HepG2 (cell line): ENCODE measurements around the gene PACS2. TPM values are rescaled to one million over a fixed set of nuclear protein-coding genes. Genes with fewer than 3 reads are reported as not detected.
A peak's percentile ranks its signal among the peaks of the same experiment; 100 is the strongest.

Experiments used
- CREBL2 ChIP-seq: sonication (generic); formaldehyde crosslinking; IDR thresholded peaks from 2 replicates; pipeline ENCODE4 v1.8.1; 2023; ENCODE audit warnings: missing genetic modification reagents, mild to moderate bottlenecking, borderline replicate concordance
- CSRNP2 ChIP-seq: sonication (generic); formaldehyde crosslinking; conservative IDR thresholded peaks from 2 replicates; pipeline ENCODE4 v1.8.0; 2022; ENCODE audit warnings: low read depth, missing genetic modification reagents
- ELF4 ChIP-seq: sonication (generic); formaldehyde crosslinking; IDR thresholded peaks from 2 replicates; pipeline ENCODE4 v1.5.0; 2020; ENCODE audit warnings: missing genetic modification reagents, mild to moderate bottlenecking, moderate library complexity, borderline replicate concordance
- HMG20B ChIP-seq: conservative IDR thresholded peaks from 2 replicates; pipeline ENCODE4 v1.6.1; 2016; ENCODE audit warnings: missing genetic modification reagents, missing compliant biosample characterization
- KLF9 ChIP-seq: IDR thresholded peaks from 2 replicates; pipeline ENCODE4 v1.6.1; 2016; ENCODE audit warnings: low read depth
- MAZ ChIP-seq, 2 experiments: sonication (generic) in 1 of 2; formaldehyde crosslinking in 1 of 2; IDR thresholded peaks; 2 replicates each; pipeline versions ENCODE4 v1.5.0 to v1.6.1; 2012 to 2020; ENCODE audit warnings: low read depth in 2 of 2, mild to moderate bottlenecking in 2 of 2, borderline replicate concordance in 1 of 2, improper control_type of control experiment in 1 of 2, low read length in 1 of 2, missing genetic modification reagents in 1 of 2, moderate library complexity in 1 of 2
- MXD4 ChIP-seq: IDR thresholded peaks from 2 replicates; pipeline ENCODE4 v1.6.1; 2016; ENCODE audit warnings: mild to moderate bottlenecking, missing biosample characterization, missing genetic modification reagents
- NR2C2 ChIP-seq: sonication (generic); formaldehyde crosslinking; IDR thresholded peaks from 2 replicates; pipeline ENCODE4 v1.4.0; 2020; ENCODE audit warnings: missing genetic modification reagents, mild to moderate bottlenecking, moderate library complexity, borderline replicate concordance
- PCBP1 ChIP-seq: fragments of 200-400 bp; formaldehyde crosslinking; IDR thresholded peaks from 2 replicates; pipeline ENCODE4 v1.6.1; 2017; ENCODE audit warnings: mild to moderate bottlenecking, low read depth, low read length, borderline replicate concordance
- PHF20 ChIP-seq: sonication (generic); formaldehyde crosslinking; IDR thresholded peaks from 2 replicates; pipeline ENCODE4 v1.5.0; 2020; ENCODE audit warnings: mild to moderate bottlenecking, missing genetic modification reagents
- PHF21A ChIP-seq: sonication (generic); formaldehyde crosslinking; IDR thresholded peaks from 2 replicates; pipeline ENCODE4 v1.5.0; 2020; ENCODE audit warnings: mild to moderate bottlenecking, missing genetic modification reagents
- PLRG1 ChIP-seq: fragments of 450-650 bp; conservative IDR thresholded peaks from 2 replicates; pipeline ENCODE4 v1.6.1; 2016
- RAD21 ChIP-seq: fragments of 450-650 bp; formaldehyde crosslinking; IDR thresholded peaks from 2 replicates; pipeline ENCODE4 v1.5.0; 2020; ENCODE audit warnings: mild to moderate bottlenecking
- RNF2 ChIP-seq: fragments of 450-650 bp; conservative IDR thresholded peaks from 2 replicates; pipeline ENCODE4 v1.6.1; 2016; ENCODE audit warnings: low read depth
- SPEN ChIP-seq: sonication (generic); formaldehyde crosslinking; IDR thresholded peaks from 2 replicates; pipeline ENCODE4 v1.5.1; 2020; ENCODE audit warnings: low read depth, mild to moderate bottlenecking, missing genetic modification reagents
- SRY ChIP-seq: sonication (generic); formaldehyde crosslinking; IDR thresholded peaks from 2 replicates; pipeline ENCODE4 v1.8.0; 2022; ENCODE audit warnings: mild to moderate bottlenecking, missing genetic modification reagents
- TBL1XR1 ChIP-seq: fragments of 150-350 bp; IDR thresholded peaks from 2 replicates; pipeline ENCODE4 v1.6.1; 2014; ENCODE audit warnings: borderline replicate concordance, low read length; ENCODE audit not compliant: partially characterized antibody
- YEATS4 ChIP-seq: sonication (generic); formaldehyde crosslinking; IDR thresholded peaks from 2 replicates; pipeline ENCODE4 v1.4.0; 2020; ENCODE audit warnings: missing genetic modification reagents, borderline replicate concordance
- ZC3H13 ChIP-seq: sonication (generic); formaldehyde crosslinking; IDR thresholded peaks from 2 replicates; pipeline ENCODE4 v1.8.1; 2023; ENCODE audit warnings: mild to moderate bottlenecking, missing genetic modification reagents, moderate library complexity
- ZNF121 ChIP-seq: sonication (generic); formaldehyde crosslinking; IDR thresholded peaks from 2 replicates; pipeline ENCODE4 v1.5.0; 2020; ENCODE audit warnings: mild to moderate bottlenecking, missing genetic modification reagents
- ZNF44 ChIP-seq: sonication (generic); formaldehyde crosslinking; IDR thresholded peaks from 2 replicates; pipeline ENCODE4 v1.5.1; 2020; ENCODE audit warnings: mild to moderate bottlenecking, missing genetic modification reagents
- ZNF547 ChIP-seq: sonication (generic); formaldehyde crosslinking; IDR thresholded peaks from 2 replicates; pipeline ENCODE4 v1.5.1; 2020; ENCODE audit warnings: mild to moderate bottlenecking, missing genetic modification reagents
- ZNF570 ChIP-seq: sonication (generic); formaldehyde crosslinking; IDR thresholded peaks from 2 replicates; pipeline ENCODE4 v1.4.0; 2020; ENCODE audit warnings: mild to moderate bottlenecking, missing genetic modification reagents, borderline replicate concordance
- ZNF761 ChIP-seq: sonication (generic); formaldehyde crosslinking; conservative IDR thresholded peaks from 2 replicates; pipeline ENCODE4 v1.4.0; 2020; ENCODE audit warnings: mild to moderate bottlenecking, missing genetic modification reagents
- ZNF766 ChIP-seq: sonication (generic); formaldehyde crosslinking; IDR thresholded peaks from 2 replicates; pipeline ENCODE4 v1.5.0; 2020; ENCODE audit warnings: missing genetic modification reagents, borderline replicate concordance
- ZSCAN29 ChIP-seq: sonication (generic); formaldehyde crosslinking; conservative IDR thresholded peaks from 2 replicates; pipeline ENCODE4 v1.4.0; 2020; ENCODE audit warnings: mild to moderate bottlenecking, missing genetic modification reagents
- polyA plus RNA-seq, 8 experiments: library from polyadenylated mRNA; depleted of rRNA in 3 of 8; stranded (reverse) in 7 of 8; unstranded in 1 of 8; fragments of >200 nt; fragmentation: Illumina TruSeq in 4 of 8; extraction: Trizol in 4 of 8; gene quantifications; 2 replicates each; pipeline versions ENCODE4 v1.2.1 to v1.2.3, GENCODE V29; 2011 to 2016; ENCODE audit warnings: low read depth in 4 of 8, missing spikeins in 1 of 8, mixed read lengths in 1 of 8; ENCODE audit not compliant: insufficient read depth in 1 of 8
- total RNA-seq, 5 experiments: library from RNA; depleted of rRNA; stranded (reverse); fragments of >200 nt; fragmentation: Illumina TruSeq; extraction: Trizol; gene quantifications; 2 replicates each; pipeline ENCODE4 v1.2.3, GENCODE V29; 2016; ENCODE audit warnings: low read depth in 1 of 5
- TF ChIP-seq, protein P1 (sequence below): sonication (generic); formaldehyde crosslinking; IDR thresholded peaks from 2 replicates; pipeline ENCODE4 v1.5.0; 2020; ENCODE audit warnings: missing genetic modification reagents
- TF ChIP-seq, protein P2 (sequence below): IDR thresholded peaks from 2 replicates; pipeline ENCODE4 v1.6.1; 2012; ENCODE audit warnings: inconsistent platforms

PACS2 gene
- total and polyA plus RNA-seq, 2 of the 13 experiments (the other 11 are each of a cell fraction or from before 2014, with no cell fraction given): 23.6 to 27.6 TPM

DNA sequence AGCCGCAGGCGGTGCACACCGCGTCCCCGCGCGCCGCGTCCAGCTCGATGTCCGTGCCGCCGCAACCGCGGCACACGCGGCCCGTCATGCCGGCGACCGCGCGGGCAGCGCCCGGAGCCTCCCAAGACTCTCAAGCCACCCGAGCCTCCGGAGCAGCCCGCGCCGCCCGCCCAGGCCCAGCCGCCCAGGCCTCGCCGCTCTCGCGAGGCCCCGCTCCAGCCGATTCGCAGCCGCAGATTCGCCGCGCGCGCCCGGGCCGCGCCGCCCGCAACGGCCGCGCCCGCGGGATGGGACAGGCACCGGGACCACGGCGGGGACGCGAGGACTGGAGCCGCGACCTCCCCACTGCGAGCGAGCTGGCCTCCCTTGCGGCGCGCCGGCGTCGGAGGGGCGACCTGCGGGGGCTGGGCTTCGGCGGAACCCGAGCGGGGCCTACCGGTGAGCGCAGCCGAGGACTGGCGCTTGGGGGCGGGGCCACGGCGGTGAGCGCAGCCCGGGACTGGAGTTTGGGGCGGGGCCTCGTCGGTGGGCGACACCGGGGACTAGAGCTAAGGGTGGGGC lies 13.9 kb upstream of the PACS2 start, which contains the start of gene BRF1 (continued):
- TF ChIP-seq ZC3H13 (CRISPR knock-in tag) (0 out of 2 replicates have a peak, but pooled peaks have one; percentile 53), HMG20B (CRISPR knock-in tag) (no peak), PLRG1 (no peak), ZNF121 (CRISPR knock-in tag) (no peak), ZNF766 (CRISPR knock-in tag) (peak; percentile 37; the same call in 1 of the 2 replicates), ZNF761 (CRISPR knock-in tag) (no peak), CREBL2 (CRISPR knock-in tag) (no peak), NR2C2 (CRISPR knock-in tag) (peak; percentile 69), CSRNP2 (CRISPR knock-in tag) (0 out of 2 replicates have a peak, but pooled peaks have one; percentile 44), ELF4 (CRISPR knock-in tag) (no peak), PCBP1 (no peak), KLF9 (no peak), PHF20 (CRISPR knock-in tag) (0 out of 2 replicates have a peak, but pooled peaks have one; percentile 0), MXD4 (CRISPR knock-in tag) (no peak), RNF2 (0 out of 2 replicates have a peak, but pooled peaks have one; percentile 52), ZNF547 (CRISPR knock-in tag) (peak; percentile 45; the same call in 1 of the 2 replicates), ZNF44 (CRISPR knock-in tag) (no peak), SRY (CRISPR knock-in tag) (peak; percentile 14; the same call in 1 of the 2 replicates), ZNF570 (0 out of 2 replicates have a peak, but pooled peaks have one; percentile 32), PHF21A (peak; percentile 21; the same call in 1 of the 2 replicates), TBL1XR1 (peak; percentile 18), MAZ (IDR thresholded peaks at IDR 0.05; ENCODE audit: borderline replicate concordance, low read depth, low read length) (no peak), MAZ (CRISPR knock-in tag; IDR thresholded peaks at IDR 0.05; ENCODE audit: low read depth) (0 out of 2 replicates have a peak, but pooled peaks have one; percentile 32), YEATS4 (CRISPR knock-in tag) (peak; percentile 25; the same call in 1 of the 2 replicates), RAD21 (CRISPR knock-in tag) (peak; percentile 40), SPEN (CRISPR knock-in tag) (peak; percentile 71), ZSCAN29 (peak; percentile 27; the same call in 1 of the 2 replicates)
- TF ChIP-seq, protein P1, sequence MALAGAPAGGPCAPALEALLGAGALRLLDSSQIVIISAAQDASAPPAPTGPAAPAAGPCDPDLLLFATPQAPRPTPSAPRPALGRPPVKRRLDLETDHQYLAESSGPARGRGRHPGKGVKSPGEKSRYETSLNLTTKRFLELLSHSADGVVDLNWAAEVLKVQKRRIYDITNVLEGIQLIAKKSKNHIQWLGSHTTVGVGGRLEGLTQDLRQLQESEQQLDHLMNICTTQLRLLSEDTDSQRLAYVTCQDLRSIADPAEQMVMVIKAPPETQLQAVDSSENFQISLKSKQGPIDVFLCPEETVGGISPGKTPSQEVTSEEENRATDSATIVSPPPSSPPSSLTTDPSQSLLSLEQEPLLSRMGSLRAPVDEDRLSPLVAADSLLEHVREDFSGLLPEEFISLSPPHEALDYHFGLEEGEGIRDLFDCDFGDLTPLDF (CRISPR knock-in tag): 0 out of 2 replicates have a peak, but pooled peaks have one; percentile 5
- TF ChIP-seq, protein P2, sequence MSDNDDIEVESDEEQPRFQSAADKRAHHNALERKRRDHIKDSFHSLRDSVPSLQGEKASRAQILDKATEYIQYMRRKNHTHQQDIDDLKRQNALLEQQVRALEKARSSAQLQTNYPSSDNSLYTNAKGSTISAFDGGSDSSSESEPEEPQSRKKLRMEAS: peak; percentile 41; the same call in 1 of the 2 replicates
